KMS-11 (cell line): ENCODE results near the gene B3GNT5.

Source experiments
- H2AFZ ChIP-seq: fragments of 200-600 bp; sonication (generic); 2 replicates; pipeline ENCODE4 v1.6.1; 2016; ENCODE audit warnings: antibody characterized with exemption, mixed run types, low read depth
- H3K27ac ChIP-seq: fragments of 200-600 bp; sonication (generic); 2 replicates; pipeline ENCODE4 v1.6.1; 2016; ENCODE audit warnings: mild to moderate bottlenecking, mixed run types
- H3K27me3 ChIP-seq: fragments of 200-600 bp; sonication (generic); 2 replicates; pipeline ENCODE4 v1.6.1; 2017; ENCODE audit warnings: mild to moderate bottlenecking, low read depth, mixed run types, moderate library complexity; ENCODE audit not compliant: insufficient read depth
- H3K36me3 ChIP-seq: fragments of 200-600 bp; sonication (generic); 2 replicates; pipeline ENCODE4 v1.6.1; 2017; ENCODE audit warnings: mild to moderate bottlenecking, mixed run types; ENCODE audit not compliant: insufficient read depth
- H3K4me1 ChIP-seq: fragments of 200-600 bp; sonication (generic); 2 replicates; pipeline ENCODE4 v1.6.1; 2016; ENCODE audit warnings: mild to moderate bottlenecking, low read depth, mixed run types; ENCODE audit not compliant: poor library complexity, severe bottlenecking
- H3K4me2 ChIP-seq: fragments of 200-600 bp; sonication (generic); 2 replicates; pipeline ENCODE4 v1.7.0; 2016; ENCODE audit warnings: mild to moderate bottlenecking, mixed run types
- H3K4me3 ChIP-seq: fragments of 200-600 bp; sonication (generic); IDR thresholded peaks from 2 replicates; pipeline ENCODE4 v1.6.1; 2017; ENCODE audit warnings: low read depth, low read length, mixed read lengths; ENCODE audit not compliant: insufficient read depth
- H3K79me2 ChIP-seq: fragments of 200-600 bp; sonication (generic); 2 replicates; pipeline ENCODE4 v1.6.1; 2016; ENCODE audit warnings: low read depth, mixed run types; ENCODE audit not compliant: insufficient read depth
- H3K9ac ChIP-seq: fragments of 200-600 bp; sonication (generic); 2 replicates; pipeline ENCODE4 v1.6.1; 2016; ENCODE audit warnings: mild to moderate bottlenecking, mixed run types
- H4K20me1 ChIP-seq: fragments of 200-600 bp; sonication (generic); 2 replicates; pipeline ENCODE4 v1.6.1; 2016; ENCODE audit warnings: mild to moderate bottlenecking, mixed run types; ENCODE audit not compliant: insufficient read depth
- TF ChIP-seq, protein P1 (sequence below): fragments of 200-600 bp; sonication (generic); conservative IDR thresholded peaks from 2 replicates; pipeline ENCODE4 v1.6.1; 2017; ENCODE audit warnings: low read depth, mild to moderate bottlenecking, antibody characterized with exemption, low read length, moderate library complexity, mixed read lengths

B3GNT5 gene

GRCh38 chr3:183313764-183314163 is 60.7 kb downstream of the B3GNT5 start:
- Histone ChIP-seq H3K4me2 (no peak overlapping the region), H3K27ac (no peak overlapping the region), H3K79me2 (no peaks in the 10 kb centered on the region), H4K20me1 (no peaks in the 10 kb centered on the region), H3K27me3 (no peaks in the 10 kb centered on the region), H3K4me1 (peaks cover 15% of the 10 kb centered on the region), H3K4me3 (no peak overlapping the region), H3K36me3 (no peaks in the 10 kb centered on the region), H2AFZ (no peak overlapping the region), H3K9ac (no peak overlapping the region)
- TF ChIP-seq, protein P1, sequence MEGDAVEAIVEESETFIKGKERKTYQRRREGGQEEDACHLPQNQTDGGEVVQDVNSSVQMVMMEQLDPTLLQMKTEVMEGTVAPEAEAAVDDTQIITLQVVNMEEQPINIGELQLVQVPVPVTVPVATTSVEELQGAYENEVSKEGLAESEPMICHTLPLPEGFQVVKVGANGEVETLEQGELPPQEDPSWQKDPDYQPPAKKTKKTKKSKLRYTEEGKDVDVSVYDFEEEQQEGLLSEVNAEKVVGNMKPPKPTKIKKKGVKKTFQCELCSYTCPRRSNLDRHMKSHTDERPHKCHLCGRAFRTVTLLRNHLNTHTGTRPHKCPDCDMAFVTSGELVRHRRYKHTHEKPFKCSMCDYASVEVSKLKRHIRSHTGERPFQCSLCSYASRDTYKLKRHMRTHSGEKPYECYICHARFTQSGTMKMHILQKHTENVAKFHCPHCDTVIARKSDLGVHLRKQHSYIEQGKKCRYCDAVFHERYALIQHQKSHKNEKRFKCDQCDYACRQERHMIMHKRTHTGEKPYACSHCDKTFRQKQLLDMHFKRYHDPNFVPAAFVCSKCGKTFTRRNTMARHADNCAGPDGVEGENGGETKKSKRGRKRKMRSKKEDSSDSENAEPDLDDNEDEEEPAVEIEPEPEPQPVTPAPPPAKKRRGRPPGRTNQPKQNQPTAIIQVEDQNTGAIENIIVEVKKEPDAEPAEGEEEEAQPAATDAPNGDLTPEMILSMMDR, result no peak

- H3K4me2 ChIP-seq, result no peak overlapping the region
- H3K27ac ChIP-seq, result no peak overlapping the region
- no peaks in the 10 kb centered on the region for H3K36me3 ChIP-seq
- H4K20me1 ChIP-seq, result no peaks in the 10 kb centered on the region
- H3K4me1 ChIP-seq, result peaks cover 7% of the 10 kb centered on the region
- H3K27me3 ChIP-seq, result no peaks in the 10 kb centered on the region
- no peak overlapping the region for H3K9ac ChIP-seq
- H3K4me3 ChIP-seq, result no peak overlapping the region
- TF ChIP-seq, protein P1, result no peak
- no peak overlapping the region for H2AFZ ChIP-seq
- H3K79me2 ChIP-seq, result no peaks in the 10 kb centered on the region
Observed at GRCh38 chr3:183315739-183316138, 62.7 kb downstream of the B3GNT5 start.

DNA sequence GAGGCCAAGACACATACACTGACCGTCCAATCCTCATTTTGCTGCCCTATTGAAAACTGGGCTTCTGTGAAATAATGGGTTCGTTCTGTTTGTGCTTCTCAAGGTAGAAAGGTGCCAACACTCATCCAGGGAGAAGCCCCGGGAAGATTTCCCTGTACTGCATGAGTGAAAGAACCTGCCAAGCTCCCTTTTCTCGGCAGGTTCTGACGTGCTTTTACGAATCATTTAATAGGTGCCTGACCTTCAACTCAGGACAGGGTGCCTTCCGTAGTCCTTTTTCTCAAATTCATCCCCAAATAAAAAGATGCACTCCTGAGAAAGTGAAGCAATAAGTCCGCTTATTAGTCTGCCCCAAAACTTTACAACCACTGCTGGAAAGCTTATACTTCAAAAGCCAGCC is 64.2 kb downstream of the B3GNT5 start:
- Histone ChIP-seq H3K4me1 (no peaks in the 10 kb centered on the region), H3K4me3 (no peak overlapping the region), H3K9ac (no peak overlapping the region), H3K79me2 (no peaks in the 10 kb centered on the region), H3K4me2 (no peak overlapping the region), H4K20me1 (no peaks in the 10 kb centered on the region), H3K27me3 (no peaks in the 10 kb centered on the region), H3K27ac (no peak overlapping the region), H3K36me3 (no peaks in the 10 kb centered on the region), H2AFZ (no peak overlapping the region)
- TF ChIP-seq, protein P1, result no peak

- no peak overlapping the region for H3K4me3 ChIP-seq
- no peak overlapping the region for H3K4me2 ChIP-seq
- H3K36me3 ChIP-seq, result no peaks in the 10 kb centered on the region
- no peaks in the 10 kb centered on the region for H3K4me1 ChIP-seq
- TF ChIP-seq, protein P1, result no peak
- no peak overlapping the region for H2AFZ ChIP-seq
- no peaks in the 10 kb centered on the region for H3K79me2 ChIP-seq
- H3K27ac ChIP-seq, result no peak overlapping the region
- H4K20me1 ChIP-seq, result no peaks in the 10 kb centered on the region
- H3K9ac ChIP-seq, result no peak overlapping the region
- no peaks in the 10 kb centered on the region for H3K27me3 ChIP-seq
Observed at GRCh38 chr3:183317886-183318865, 65.1 kb downstream of the B3GNT5 start.
